ENCODE results near the gene JUNB.

JUNB gene

GRCh38 chr19:12791345-12792050 lies at the start of gene JUNB:
Gene JUNB (plus strand): TSS chr19:12791486. CDS start chr19:12791772, 286 bp downstream.
- peak; percentile 98 for DNase-seq

- DNase-seq: no peak
Measured at GRCh38 chr19:12745166-12745897, 46.0 kb upstream of the JUNB start.

- DNase-seq: no peak
Measured at GRCh38 chr19:12748489-12748888, 42.8 kb upstream of the JUNB start.

GRCh38 chr19:12749938-12750521 lies 41.3 kb upstream of the JUNB start:
- no peak for DNase-seq

GRCh38 chr19:12750851-12751250 lies 40.4 kb upstream of the JUNB start:
- DNase-seq: no peak

- no peak for DNase-seq
Measured at GRCh38 chr19:12751635-12752034, 39.7 kb upstream of the JUNB start, which contains the start of gene BEST2. Gene BEST2 (plus strand): TSS chr19:12751791. CDS start chr19:12752593, 802 bp downstream.

- DNase-seq: no peak
Measured at GRCh38 chr19:12752056-12752781, 39.1 kb upstream of the JUNB start.

GRCh38 chr19:12754465-12755196 lies 36.7 kb upstream of the JUNB start:
- no peak for DNase-seq

- DNase-seq: no peak
Measured at GRCh38 chr19:12756150-12756883, 35.0 kb upstream of the JUNB start.

- DNase-seq: peak; percentile 69
Measured at GRCh38 chr19:12757544-12758274, 33.6 kb upstream of the JUNB start.

- no peak for DNase-seq
Measured at GRCh38 chr19:12759686-12760085, 31.6 kb upstream of the JUNB start.

GRCh38 chr19:12763100-12763499 lies 28.2 kb upstream of the JUNB start:
- DNase-seq: no peak

- no peak for DNase-seq
Measured at GRCh38 chr19:12764698-12765097, 26.6 kb upstream of the JUNB start.

- DNase-seq: peak; percentile 72
Measured at GRCh38 chr19:12766051-12766521, 25.2 kb upstream of the JUNB start.

GRCh38 chr19:12767150-12767549 lies 24.1 kb upstream of the JUNB start:
- no peak for DNase-seq

- no peak for DNase-seq
Measured at GRCh38 chr19:12767666-12768065, 23.6 kb upstream of the JUNB start.

- DNase-seq: peak; percentile 66
Measured at GRCh38 chr19:12769689-12770088, 21.6 kb upstream of the JUNB start.

GRCh38 chr19:12770922-12771321 lies 20.4 kb upstream of the JUNB start:
- no peak for DNase-seq

GRCh38 chr19:12772323-12772722 lies 19.0 kb upstream of the JUNB start:
- DNase-seq: no peak

GRCh38 chr19:12773571-12773970 lies 17.7 kb upstream of the JUNB start:
- DNase-seq: no peak
